A549 (cell line): ENCODE data around the gene SPATA9.

Source experiments
- BHLHE40 ChIP-seq: IDR thresholded peaks from 2 replicates; pipeline ENCODE4 v1.6.1; 2012; ENCODE audit warnings: low read depth, low read length, inconsistent platforms
- CEBPB ChIP-seq, 2 experiments: fragments of >200 bp in 1 of 2; sonication (Bioruptor Twin) in 1 of 2; formaldehyde crosslinking in 1 of 2; IDR thresholded peaks; 2 replicates each; pipeline ENCODE4 v1.6.1; 2012 to 2016
- CHD2 ChIP-seq: fragments of 150-350 bp; IDR thresholded peaks from 2 replicates; pipeline ENCODE4 v1.6.1; 2014; ENCODE audit warnings: low read length; ENCODE audit not compliant: partially characterized antibody
- CTCF ChIP-seq: fragments of >200 bp; sonication (Bioruptor Twin); formaldehyde crosslinking; IDR thresholded peaks from 3 replicates; pipeline ENCODE4 v1.5.1; 2016
- FOSL2 ChIP-seq, 2 experiments: fragments of 450-650 bp in 1 of 2; fragments of >200 bp in 1 of 2; sonication (Bioruptor Twin) in 1 of 2; formaldehyde crosslinking; IDR thresholded peaks; 2 replicates each; pipeline versions ENCODE4 v1.5.0 to v1.6.1; 2016 to 2020; ENCODE audit warnings: mild to moderate bottlenecking in 1 of 2, moderate library complexity in 1 of 2
- MAX ChIP-seq: IDR thresholded peaks from 2 replicates; pipeline ENCODE4 v1.6.1; 2012
- POLR2A ChIP-seq: IDR thresholded peaks from 2 replicates; pipeline ENCODE4 v1.6.1; 2012; ENCODE audit warnings: mild to moderate bottlenecking, low read length
- RARB ChIP-seq: fragments of 250-450 bp; sonication (Bioruptor Pico); IDR thresholded peaks from 2 replicates; pipeline ENCODE4 v1.8.0; 2021; ENCODE audit warnings: mild to moderate bottlenecking, moderate library complexity
- REST ChIP-seq: fragments of 200-600 bp; sonication (generic); IDR thresholded peaks from 2 replicates; pipeline ENCODE4 v1.6.1; 2016; ENCODE audit warnings: antibody characterized with exemption, mild to moderate bottlenecking, moderate library complexity
- RFX5 ChIP-seq: fragments of 450-650 bp; IDR thresholded peaks from 2 replicates; pipeline ENCODE4 v1.7.1; 2014; ENCODE audit warnings: antibody characterized with exemption, mild to moderate bottlenecking, moderate library complexity
- USF2 ChIP-seq: fragments of 450-650 bp; IDR thresholded peaks from 2 replicates; pipeline ENCODE4 v1.6.1; 2014; ENCODE audit warnings: antibody characterized with exemption

GRCh38 chr5:95711501-95712346 lies 28.9 kb upstream of the SPATA9 start:
- TF ChIP-seq REST (no peak), CTCF (no peak), POLR2A (no peak), RFX5 (no peak), CEBPB (IDR thresholded peaks at IDR 0.05) (no peak), RARB (no peak), MAX (no peak), USF2 (no peak), FOSL2 (IDR thresholded peaks at IDR 0.05) (no peak), FOSL2 (CRISPR knock-in tag; IDR thresholded peaks at IDR 0.05) (no peak), CHD2 (no peak), BHLHE40 (no peak)
